Measurements from ENCODE around the gene MACROD2.

Gene MACROD2

GRCh38 chr20:14488756-14489479, 493.6 kb downstream of the MACROD2 start:
- DNase-seq = no peak

DNA sequence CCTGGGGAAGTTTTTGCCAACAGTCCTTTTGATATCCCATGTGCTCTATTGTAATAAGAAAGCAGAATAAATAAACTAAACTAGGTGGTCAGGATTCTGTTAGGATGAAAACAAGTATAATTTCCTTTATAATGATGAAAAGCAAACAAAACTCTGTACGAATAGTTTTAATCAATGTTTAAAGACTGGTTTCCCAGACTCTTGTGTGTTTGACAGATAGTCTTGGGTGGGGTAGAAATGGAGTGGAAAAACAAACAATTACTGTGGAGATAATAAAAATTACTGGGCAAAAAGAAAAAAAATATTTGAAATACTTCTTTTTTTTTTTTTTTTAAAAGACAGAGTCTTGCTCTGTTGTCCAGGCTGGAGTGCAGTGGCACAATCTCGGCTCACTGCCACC, 494.2 kb downstream of the MACROD2 start:
- no peak for DNase-seq

GRCh38 chr20:14491436-14491835, 496.1 kb downstream of the MACROD2 start:
- DNase-seq = no peak

GRCh38 chr20:14493408-14493807, 498.1 kb downstream of the MACROD2 start:
- no peak for DNase-seq

- DNase-seq = no peak
These were observed 499.0 kb downstream of the MACROD2 start for GRCh38 chr20:14494355-14494754.

DNA sequence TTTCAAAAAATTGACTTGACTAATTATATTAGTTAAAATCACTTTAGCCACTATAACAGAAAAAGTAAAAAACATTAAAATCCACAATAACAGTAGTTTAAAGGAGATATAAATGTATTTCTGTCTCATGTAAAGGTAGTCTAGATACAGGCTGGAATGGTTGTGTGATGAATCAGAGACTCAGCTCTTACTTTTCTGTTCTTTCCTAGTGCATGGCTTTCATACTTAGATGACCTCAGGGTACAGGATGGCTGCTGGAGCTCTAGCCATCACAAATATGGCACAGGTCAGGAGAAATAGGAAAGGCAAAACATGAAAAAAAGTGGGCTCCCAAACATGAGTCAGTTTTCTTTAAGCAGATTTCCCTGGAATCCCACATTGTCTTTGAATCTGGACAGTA, 499.8 kb downstream of the MACROD2 start:
- no peak for DNase-seq

- DNase-seq = no peak
These were observed 501.7 kb downstream of the MACROD2 start for GRCh38 chr20:14497004-14497403.

- DNase-seq = no peak
These were observed 503.5 kb downstream of the MACROD2 start for GRCh38 chr20:14498772-14499171.

DNA sequence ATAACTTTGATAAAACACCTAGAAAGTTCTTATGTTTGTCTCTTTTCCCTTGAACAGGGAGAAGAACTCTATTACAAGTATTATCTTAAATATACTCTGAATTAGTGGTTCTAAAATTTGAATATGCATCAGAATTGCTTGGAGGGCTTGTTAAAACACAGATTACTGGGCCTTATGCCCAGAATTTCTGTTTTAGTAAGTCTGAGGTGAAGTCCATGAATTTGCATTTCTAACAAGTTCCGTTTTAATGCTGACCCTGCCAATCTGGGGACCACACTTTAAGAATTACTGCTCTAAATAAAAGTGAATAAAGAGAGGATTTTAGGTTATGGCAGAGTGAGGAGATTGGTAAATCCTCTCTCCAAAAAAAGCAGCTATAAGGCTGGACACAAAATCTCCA, 510.2 kb downstream of the MACROD2 start:
- DNase-seq = no peak

DNA sequence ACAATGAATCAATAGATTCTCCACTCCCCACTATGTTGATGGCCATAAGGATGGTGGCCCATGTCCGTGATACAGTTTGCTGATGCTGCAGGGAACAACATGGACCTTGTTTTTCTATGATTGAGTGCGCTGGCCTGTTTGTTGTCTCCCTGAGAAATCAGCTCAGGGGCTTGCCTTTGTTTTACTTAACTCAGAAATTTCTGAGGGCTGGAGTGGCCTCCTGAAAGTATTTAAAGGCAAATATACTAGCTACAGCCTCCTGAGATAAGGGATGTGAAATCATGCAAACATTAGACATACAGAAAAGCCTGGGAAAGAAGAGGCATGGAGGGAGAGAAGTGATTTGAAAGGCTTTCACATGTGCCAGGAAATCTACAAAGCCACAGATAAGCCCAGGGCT, 512.4 kb downstream of the MACROD2 start:
- no peak for DNase-seq

DNA sequence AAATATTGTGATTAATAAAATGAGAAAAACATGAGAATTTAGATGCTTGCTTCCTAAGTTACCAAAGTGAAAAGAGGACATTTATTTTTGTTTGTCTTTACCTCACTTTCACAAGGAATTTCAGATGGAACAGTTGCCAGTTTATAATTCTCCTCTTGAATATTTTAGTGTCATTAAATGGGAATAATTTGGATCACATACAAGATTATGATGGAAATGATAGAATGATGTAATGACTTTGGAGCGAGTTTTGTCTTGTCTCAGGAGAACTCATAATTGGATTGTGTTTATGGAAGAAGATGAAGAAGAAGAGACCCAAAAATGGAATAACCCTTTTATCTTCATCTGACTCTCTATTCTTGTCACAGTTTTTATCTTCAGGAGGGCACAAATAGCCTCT, 515.0 kb downstream of the MACROD2 start:
- DNase-seq = no peak

GRCh38 chr20:14512839-14513238, 517.5 kb downstream of the MACROD2 start:
- no peak for DNase-seq

DNA sequence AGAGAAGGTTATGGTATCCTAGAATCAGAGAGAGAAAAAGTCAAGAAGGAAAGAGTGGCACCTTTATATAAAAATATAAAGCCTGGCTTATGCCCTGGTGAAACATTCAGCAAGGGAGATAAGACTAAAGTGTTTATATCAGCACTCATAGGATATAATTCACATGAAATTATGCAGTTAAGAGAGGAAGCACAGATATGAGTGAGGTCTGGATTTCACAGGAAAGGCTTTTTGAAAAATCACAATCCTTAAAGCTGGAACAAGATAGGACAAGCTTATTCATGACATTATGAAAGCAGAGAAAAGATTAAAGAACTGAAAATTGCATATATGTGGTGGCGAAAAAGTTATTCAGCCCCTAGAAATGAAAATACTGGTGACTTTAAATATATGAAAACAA, 523.3 kb downstream of the MACROD2 start:
- no peak for DNase-seq

DNA sequence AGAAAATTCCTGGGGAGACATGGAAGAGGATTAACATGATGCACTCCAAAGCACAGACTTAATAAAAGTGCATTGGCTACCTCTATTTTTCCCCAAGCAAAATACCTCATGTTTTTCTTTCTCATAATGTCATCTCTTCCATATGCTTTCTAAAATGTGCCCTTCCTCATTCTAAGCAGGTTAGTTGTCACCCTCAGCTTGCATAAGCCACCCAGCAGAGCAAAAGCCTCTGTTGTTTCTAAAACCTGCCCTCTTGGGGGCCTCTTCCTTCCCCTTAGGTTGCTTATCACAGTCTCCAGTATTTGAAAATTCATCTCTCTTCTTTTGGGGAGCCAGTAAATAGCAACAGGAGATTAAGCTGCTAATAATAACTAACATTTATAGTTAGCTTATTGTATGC, 525.7 kb downstream of the MACROD2 start:
- no peak for DNase-seq

GRCh38 chr20:14521436-14521835, 526.1 kb downstream of the MACROD2 start:
- no peak for DNase-seq

- no peak for DNase-seq
These were observed 527.3 kb downstream of the MACROD2 start for GRCh38 chr20:14522595-14522994.

DNA sequence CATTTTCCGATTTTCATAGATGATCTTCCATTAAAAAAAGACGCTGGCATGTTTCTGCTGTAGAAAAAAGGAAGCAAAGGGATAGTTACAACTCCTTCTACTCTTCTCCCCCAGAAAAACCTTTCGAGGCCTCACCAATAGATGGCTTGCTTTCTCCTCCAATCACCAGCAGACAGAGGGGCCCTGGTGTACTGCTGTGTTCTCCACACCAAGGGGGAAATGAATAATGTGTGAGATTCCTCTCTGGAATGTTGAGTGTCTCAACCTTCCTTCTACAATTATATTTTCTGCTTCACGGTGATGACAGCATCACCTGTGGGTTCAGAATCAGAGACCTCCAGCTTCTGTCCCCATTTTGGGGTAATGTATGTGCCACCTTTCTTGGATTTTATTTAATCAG, 527.8 kb downstream of the MACROD2 start:
- DNase-seq = no peak

- no peak for DNase-seq
These were observed 530.1 kb downstream of the MACROD2 start for GRCh38 chr20:14525426-14525825.

- no peak for DNase-seq
These were observed 531.6 kb downstream of the MACROD2 start for GRCh38 chr20:14526891-14527290.

GRCh38 chr20:14531786-14532185, 536.5 kb downstream of the MACROD2 start:
- DNase-seq = no peak

DNA sequence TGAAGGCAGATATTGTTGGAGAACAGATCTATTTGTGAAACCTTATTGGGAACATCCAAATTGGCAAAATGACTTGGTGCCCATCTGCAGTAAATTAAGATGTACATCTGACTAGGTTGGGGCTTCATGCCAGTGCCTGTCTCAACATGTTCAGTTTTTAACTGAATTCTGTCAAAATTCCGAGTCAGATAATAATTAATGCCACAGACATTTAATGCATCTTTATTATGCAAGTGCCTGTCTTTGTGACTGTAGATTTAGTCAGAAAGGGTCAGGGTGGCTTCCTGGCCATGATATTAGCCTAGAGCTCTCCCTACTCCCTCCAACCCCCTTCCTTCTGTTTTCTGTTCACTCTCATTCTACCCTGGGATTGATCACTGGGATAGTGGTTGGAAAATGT, 541.4 kb downstream of the MACROD2 start:
- DNase-seq = no peak

DNA sequence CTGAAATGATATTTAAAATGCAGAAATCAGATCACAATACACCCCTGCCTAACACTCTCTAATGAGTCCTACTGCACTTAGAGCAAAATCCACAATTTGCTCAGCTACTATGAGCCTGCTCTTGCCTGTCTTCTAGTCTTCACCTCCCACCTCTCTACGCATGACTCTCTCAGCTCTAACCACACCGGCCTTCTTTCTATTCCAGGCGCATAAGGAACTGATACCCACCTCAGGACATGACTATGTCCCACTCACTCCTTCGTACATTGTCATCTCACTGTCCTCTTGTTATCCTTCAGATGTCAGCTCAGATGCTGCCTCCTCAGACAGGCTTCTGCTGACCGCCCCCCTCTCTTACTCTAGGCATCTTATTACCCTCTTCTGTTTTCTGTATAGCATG, 543.1 kb downstream of the MACROD2 start:
- no peak for DNase-seq

GRCh38 chr20:14543040-14543439, 547.7 kb downstream of the MACROD2 start:
- DNase-seq = no peak

DNA sequence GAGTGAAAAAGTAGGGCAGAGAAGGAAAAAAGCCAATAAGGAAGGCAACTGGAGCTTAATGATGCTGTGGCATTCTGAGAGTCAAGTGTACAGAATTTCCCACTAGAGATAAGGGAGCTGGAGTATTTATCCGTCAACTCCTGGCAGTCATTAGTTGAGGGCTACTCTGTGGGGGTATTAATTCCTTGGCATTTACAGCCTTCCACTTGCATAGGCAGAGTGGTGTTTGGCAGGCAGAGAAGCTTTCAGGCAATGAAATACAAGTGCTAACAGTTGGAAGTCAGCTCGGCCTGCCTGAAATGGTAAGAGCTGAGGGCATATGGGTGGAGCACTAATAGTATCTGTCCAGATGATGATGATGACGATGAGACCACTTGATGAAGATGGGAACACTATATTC, 549.4 kb downstream of the MACROD2 start:
- DNase-seq = no peak

GRCh38 chr20:14550655-14551054, 555.3 kb downstream of the MACROD2 start:
- no peak for DNase-seq
